ENCODE results near the gene CFL2. TPM values are rescaled to one million over a fixed set of nuclear protein-coding genes. Genes with fewer than 3 reads are reported as not detected.
"Not testable (repeated sequence)": the region's sequence is repeated elsewhere in the genome, so short reads cannot be mapped to it uniquely, and the experiment has no call there.

The CFL2 gene
- 43.4 and 48.8 TPM in 2 replicates for total RNA-seq (2014; rRNA removed; shearing (Covaris generic))
- polyA plus RNA-seq (2014; cell fraction: nucleus; rRNA removed): 21.2 and 37.7 TPM in 2 replicates

DNA sequence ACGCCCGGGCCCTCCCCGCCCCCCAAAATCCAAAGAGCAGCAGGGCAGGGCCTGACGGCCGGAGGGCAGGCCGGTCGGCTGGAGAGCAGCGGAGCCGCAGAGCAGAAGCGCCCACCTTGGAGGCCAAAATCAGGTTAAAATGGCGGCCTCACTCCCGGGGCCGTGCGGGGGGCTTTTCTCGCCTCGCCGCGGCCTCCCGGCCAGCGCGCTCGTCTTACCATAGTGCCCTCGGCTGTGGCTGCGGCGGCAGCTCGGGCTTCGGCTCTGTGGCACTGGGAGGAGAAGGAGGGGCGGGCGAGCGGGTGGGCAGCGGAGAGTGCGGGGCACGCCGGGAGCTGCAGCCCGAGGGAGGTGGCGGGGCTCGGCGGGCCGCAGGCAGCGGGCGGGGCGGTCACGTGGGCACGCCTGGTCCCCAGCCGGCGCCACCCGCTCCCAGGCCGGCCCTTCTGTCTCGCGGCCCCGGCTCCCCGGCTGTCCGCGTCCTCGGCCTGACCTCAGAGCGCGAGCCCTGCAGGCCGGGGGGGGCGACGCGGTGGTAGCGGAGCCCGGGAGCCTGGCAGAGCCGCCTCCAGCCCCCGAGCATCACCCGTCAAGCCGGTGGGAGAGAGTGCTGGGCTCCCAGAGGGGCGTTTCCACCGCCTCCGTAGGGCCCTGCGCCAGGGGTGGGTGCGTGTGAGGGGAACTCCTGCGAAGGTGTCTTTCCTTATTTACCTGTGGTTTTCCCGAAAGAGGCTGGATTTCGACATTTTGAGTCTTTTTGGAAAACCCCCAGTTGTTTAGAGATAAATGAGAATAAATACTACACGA lies at the start of gene CFL2:
Gene CFL2 (minus strand): TSS at position 274 of the 807 bp plus-strand sequence. CDS start 53 bp downstream, at position 221.
- DNase-seq (ENCODE audit: extremely low read depth, low read depth): peak; percentile 37

GRCh38 chr14:34755215-34755614 lies 40.8 kb upstream of the CFL2 start:
- no peak for DNase-seq (ENCODE audit: extremely low read depth, low read depth)

GRCh38 chr14:34754687-34755086 lies 40.3 kb upstream of the CFL2 start:
- DNase-seq (ENCODE audit: extremely low read depth, low read depth): no peak

DNA sequence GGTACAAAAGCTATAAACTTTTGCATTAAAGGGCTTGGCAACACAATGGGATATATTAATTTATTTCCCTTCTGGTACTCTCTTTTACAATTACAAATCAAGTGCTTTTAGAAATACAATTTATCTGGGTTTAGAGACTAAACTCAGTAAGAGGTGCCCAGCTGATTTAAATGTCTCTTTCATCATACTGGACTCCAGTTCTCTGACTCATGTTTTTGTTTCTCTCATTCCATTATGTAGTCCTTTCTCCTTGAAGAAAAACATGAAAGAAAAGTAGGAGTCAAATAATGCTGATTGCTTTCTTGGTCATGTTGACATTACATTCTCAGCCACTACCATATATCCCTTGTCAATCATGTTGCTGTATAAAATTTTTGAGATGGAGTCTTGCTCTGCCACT lies 36.3 kb upstream of the CFL2 start:
- no peak for DNase-seq (ENCODE audit: extremely low read depth, low read depth)

DNA sequence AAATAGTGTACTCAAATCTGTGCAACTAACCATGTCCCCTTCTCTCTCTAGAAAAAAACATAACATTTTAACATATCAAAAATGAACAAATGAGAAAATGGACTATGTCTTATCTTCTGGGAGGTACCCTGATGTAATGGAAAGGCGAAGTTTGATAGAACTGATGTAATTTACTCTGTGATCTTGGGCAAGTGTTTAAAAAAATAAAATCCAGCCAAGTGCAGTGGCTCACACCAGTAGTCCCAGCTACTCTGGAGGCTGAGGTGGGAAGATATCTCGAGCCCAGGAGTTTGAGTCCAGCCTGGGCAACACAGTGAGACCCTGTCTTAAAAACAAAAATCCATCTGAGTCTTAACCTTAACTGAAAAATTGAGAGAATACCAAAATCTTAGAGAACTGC lies 35.8 kb upstream of the CFL2 start:
- no peak for DNase-seq (ENCODE audit: extremely low read depth, low read depth)

- DNase-seq (ENCODE audit: extremely low read depth, low read depth): no peak
Measured at GRCh38 chr14:34749408-34749807, 35.0 kb upstream of the CFL2 start.

DNA sequence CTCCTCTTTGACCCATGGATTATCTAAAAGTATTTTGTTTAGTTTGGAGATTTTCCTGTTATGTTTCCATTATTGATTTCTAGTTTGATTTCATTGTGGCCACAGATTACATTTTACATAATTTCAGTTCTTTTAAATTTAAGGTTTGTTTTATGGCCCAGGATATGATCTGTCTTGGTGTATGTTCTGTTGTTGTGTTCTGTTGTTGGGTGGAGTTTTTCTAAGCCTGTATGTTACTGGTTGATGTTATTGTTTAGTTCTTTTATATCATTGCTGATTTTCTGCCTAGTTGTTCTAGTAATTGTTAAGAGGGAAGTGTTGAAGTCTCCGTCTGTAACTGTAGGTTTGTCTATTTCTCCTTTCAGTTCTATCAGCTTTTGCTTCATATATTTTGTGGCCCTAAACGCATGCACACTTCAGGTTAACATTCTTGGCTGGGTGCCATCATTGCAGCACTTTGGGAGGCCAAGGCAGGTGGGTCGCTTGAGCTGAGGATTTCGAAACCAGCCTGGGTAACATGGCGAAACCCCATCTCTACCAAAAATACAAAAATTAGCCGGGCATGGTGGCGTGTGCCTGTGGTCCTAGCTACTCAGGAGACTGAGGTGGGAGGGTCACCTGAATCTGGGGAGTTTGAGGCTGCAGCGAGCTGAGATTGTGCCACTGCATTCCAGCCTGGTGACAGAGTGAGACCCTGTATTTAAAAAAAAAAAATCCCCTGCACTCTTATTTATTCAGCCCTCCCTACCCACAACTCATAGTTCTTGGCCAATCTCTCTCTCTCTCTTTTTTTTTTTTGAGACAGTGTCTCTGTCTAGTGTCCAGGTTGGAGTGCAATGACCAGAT lies 28.1 kb upstream of the CFL2 start:
- no peak for DNase-seq (ENCODE audit: extremely low read depth, low read depth)

DNA sequence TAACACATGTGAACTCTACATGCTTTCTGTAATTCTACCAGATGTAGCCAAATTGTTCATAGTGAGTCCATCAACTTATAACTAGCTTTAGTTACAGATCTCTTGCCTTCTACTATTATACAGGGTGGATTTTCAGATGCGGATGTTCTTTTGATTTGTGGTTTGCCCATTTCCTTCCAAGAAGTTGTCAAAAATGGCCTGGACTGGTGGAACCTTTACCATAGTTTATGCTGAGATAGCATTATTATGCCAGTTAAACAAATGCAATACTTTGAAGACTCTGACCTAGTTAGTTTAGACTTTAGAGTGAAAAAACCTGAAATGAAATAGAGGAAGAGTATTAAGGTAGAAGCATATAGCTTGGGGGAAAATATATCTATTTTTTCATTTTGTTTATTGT lies 27.4 kb upstream of the CFL2 start:
- DNase-seq (ENCODE audit: extremely low read depth, low read depth): no peak

GRCh38 chr14:34740139-34740538 lies 25.7 kb upstream of the CFL2 start:
- not testable (repeated sequence) for DNase-seq (ENCODE audit: extremely low read depth, low read depth)

DNA sequence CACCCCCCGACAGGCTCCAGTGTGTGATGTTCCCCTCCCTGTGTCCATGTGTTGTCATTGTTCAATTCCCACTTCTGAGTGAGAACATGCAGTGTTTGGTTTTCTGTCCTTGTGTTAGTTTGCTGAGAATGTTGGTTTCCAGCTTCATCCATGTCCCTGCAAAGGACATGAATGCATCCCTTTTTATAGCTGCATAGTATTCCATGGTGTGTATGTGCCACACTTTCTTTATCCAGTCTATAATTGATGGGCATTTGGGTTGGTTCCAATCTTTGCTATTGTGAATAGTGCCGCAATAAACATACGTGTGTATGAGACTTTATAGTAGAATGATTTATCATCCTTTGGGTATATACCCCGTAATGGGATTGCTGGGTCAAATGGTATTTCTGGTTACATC lies 22.7 kb upstream of the CFL2 start:
- DNase-seq (ENCODE audit: extremely low read depth, low read depth): not testable (repeated sequence)

DNA sequence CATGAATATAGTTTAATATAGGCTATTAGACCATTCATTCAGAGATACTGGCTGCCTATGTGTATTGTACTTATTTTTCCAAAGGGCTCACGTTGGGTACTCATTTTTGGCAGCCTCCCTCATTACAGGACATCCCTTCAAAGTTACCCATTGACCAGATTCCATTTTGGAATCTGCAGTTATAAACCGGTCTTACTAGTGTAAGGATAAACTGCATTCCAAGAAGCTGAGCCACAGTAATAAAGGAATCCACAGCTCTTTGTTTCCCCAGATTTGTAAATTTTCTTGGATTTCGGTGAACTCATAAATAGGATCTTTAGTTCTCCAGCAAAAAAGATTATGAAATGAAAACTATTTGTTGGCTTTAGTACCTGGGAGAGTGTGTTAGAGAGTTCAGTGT lies 18.9 kb upstream of the CFL2 start:
- no peak for DNase-seq (ENCODE audit: extremely low read depth, low read depth)

- DNase-seq (ENCODE audit: extremely low read depth, low read depth): no peak
Measured at GRCh38 chr14:34732802-34733201, 18.4 kb upstream of the CFL2 start.

GRCh38 chr14:34723867-34724266 lies 9.5 kb upstream of the CFL2 start:
- DNase-seq (ENCODE audit: extremely low read depth, low read depth): no peak

GRCh38 chr14:34722723-34723545 lies 8.5 kb upstream of the CFL2 start:
- DNase-seq (ENCODE audit: extremely low read depth, low read depth): peak; percentile 56

DNA sequence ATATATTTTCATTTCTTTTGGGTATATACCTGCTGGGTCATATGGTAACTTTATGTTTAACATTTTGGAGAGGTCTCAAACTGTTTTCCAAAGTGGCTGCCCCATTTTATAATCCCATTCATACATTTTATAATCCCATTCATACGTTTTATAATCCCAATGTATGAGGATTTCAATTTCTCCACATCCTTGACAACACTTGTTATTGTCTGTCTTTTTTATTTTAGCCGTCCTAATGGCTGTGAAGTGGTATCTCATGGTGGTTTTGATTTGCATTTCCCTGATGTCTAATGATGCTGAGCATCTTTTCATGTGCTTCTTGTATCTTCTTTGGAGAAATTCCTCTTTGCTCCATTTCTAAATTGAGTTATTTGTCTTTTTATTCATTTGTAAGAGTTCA lies 6.7 kb upstream of the CFL2 start:
- DNase-seq (ENCODE audit: extremely low read depth, low read depth): no peak

GRCh38 chr14:34718750-34719304 lies 4.4 kb upstream of the CFL2 start:
- no peak for DNase-seq (ENCODE audit: extremely low read depth, low read depth)

DNA sequence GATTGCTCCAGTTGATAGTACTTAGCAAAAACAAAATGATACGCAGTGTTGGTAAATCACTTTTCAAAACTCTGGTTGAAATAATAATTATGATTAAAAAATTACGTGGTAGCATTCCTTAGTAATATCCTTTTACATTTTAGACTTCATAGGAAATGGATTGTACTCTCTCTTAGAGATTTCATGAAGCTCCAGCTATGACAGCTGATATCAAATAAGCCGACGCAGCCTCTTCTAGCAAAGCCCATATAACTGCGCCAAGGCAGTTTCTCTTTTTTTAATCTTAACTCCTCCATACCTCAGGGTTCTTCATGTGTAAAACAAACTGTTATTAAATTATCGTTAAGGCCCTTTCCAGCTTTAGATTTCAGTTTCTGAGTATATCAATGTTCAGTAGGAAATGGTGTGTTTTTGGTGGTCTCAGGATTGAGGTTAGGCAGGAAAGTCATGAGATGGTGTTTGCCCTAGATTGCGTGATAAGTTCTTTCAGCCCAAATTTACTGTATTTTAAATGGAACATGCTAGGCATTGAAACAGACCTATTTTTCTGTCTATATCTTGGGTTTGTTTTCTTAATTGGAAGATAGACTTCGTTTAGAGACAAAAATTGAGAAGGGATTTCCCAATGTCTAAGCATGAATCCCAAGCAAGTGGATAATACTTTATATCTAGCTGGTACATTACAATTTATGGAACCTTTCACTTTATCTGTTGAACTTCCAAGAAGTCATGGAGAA lies 902 bp upstream of the CFL2 start:
- DNase-seq (ENCODE audit: extremely low read depth, low read depth): no peak

DNA sequence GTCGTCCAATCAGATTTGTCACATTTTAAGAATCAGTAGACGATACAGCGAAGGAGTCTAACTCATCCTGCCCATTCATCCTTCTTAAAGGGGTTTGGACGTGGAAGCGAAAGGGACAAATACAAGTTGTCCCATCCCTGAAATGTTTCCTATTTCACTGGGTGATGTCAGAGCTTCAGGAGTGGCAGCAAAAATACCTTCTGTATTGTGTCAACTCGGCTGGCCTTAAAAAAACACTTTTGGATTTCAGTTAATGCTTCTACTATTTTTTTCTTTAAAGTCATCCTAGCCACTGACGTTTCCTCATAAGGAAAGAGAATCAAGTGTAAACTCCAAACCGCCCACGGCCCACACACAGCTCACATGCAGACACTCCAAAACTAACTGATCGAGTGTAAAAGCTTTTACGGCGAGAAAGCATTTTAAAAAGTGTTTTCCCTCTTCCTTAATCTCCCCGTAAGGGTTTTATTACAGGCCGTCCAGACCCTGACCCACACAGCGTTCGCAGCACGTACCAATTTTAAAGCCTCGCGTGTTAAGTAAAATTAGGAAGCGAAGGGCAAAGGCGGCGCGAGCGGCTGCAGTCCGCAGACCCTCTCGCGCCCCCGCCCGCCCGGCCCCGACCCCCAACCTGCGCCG lies 593 bp downstream of the CFL2 start:
- DNase-seq (ENCODE audit: extremely low read depth, low read depth): no peak

DNA sequence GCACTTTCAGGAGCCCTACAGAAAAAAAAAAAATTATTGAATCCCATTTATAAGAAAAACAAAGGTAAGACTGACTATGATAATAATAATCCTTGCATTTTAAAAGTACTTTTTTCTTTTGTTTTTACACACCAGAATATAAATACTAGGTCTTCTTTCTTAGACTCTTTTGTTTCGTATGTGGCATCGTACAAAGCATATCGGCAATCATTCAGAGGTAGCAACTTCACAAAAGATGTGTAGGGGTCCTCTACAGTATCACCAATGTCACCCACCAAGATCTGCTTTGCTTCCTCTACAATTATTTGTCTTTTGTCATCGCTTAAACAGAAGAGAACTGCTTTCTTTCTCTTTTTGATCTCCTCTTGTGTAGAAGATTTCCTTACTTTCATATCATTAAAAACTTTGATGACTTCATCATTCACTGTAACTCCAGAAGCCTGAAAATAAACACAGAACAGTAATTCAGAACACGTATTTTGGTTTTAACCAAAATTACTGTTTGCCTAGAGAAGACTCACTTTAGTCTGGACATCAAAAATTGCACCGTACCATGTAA lies 1.2 kb downstream of the CFL2 start:
- no peak for DNase-seq (ENCODE audit: extremely low read depth, low read depth)
